GM06990 (cell line): ENCODE results near the gene ZNF222.
A peak's percentile ranks its signal among the peaks of the same experiment; 100 is the strongest.

ENCODE experiments used
- DNase-seq: peaks from one replicate; pipeline ENCODE4 v3.0.0-alpha.2; 2011; ENCODE audit not compliant: insufficient read length; ENCODE audit errors: extremely low read depth
- H3K27me3 ChIP-seq: replicated peaks from 2 replicates; pipeline ENCODE4 v1.6.0; 2011; ENCODE audit warnings: low read length; ENCODE audit not compliant: control insufficient read depth, insufficient read depth
- H3K36me3 ChIP-seq: 2 replicates; pipeline ENCODE4 v1.5.1; 2011; ENCODE audit warnings: low read length; ENCODE audit not compliant: control insufficient read depth, insufficient read depth
- H3K4me3 ChIP-seq: replicated peaks from 2 replicates; pipeline ENCODE4 v1.5.1; 2011; ENCODE audit warnings: low read depth, mild to moderate bottlenecking, control low read depth, low read length
- TF ChIP-seq, protein P1 (sequence below): IDR thresholded peaks from 2 replicates; pipeline ENCODE4 v1.5.1; 2011; ENCODE audit warnings: low read length, control low read depth, mild to moderate bottlenecking, inconsistent platforms; ENCODE audit not compliant: insufficient read depth, poor library complexity, severe bottlenecking

ZNF222 gene

DNA sequence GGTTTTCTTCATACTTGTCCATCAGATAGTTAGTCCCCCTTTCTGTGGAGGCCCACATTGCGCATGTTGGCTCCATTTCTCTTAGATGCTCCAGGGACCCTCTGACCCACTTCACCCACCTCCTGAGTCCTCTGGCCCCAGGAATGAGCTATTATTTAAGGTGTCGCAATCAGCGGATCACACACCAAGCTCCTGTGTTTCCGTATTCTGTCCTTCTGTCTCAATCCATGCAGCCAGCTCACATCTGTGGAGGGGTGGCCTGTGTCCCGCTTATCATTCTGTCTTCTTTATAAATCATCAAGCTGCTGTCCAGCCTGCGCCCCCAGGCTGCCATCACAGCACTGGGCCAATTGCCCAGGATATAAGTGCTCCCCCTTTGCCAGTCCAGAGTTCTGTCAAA lies 17.7 kb upstream of the ZNF222 start:
- DNase-seq = no peak
- Histone ChIP-seq H3K27me3 (no peaks in the 10 kb centered on the region), H3K36me3 (peaks cover 19% of the 10 kb centered on the region), H3K4me3 (no peak overlapping the region)
- TF ChIP-seq, protein P1, sequence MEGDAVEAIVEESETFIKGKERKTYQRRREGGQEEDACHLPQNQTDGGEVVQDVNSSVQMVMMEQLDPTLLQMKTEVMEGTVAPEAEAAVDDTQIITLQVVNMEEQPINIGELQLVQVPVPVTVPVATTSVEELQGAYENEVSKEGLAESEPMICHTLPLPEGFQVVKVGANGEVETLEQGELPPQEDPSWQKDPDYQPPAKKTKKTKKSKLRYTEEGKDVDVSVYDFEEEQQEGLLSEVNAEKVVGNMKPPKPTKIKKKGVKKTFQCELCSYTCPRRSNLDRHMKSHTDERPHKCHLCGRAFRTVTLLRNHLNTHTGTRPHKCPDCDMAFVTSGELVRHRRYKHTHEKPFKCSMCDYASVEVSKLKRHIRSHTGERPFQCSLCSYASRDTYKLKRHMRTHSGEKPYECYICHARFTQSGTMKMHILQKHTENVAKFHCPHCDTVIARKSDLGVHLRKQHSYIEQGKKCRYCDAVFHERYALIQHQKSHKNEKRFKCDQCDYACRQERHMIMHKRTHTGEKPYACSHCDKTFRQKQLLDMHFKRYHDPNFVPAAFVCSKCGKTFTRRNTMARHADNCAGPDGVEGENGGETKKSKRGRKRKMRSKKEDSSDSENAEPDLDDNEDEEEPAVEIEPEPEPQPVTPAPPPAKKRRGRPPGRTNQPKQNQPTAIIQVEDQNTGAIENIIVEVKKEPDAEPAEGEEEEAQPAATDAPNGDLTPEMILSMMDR = no peak

DNA sequence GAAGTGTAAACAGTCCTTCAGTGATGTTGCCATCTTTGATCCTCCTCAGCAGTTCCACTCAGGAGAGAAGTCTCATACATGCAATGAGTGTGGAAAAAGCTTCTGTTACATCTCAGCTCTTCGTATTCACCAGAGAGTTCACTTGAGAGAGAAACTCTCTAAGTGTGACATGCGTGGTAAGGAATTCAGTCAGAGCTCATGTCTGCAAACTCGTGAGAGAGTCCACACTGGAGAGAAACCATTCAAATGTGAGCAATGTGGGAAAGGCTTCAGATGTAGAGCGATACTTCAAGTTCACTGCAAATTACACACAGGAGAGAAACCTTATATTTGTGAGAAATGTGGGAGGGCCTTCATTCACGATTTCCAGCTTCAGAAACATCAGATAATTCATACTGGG lies 14.7 kb upstream of the ZNF222 start:
- no peak for DNase-seq
- H3K27me3 ChIP-seq = no peaks in the 10 kb centered on the region
- H3K4me3 ChIP-seq = no peak overlapping the region
- TF ChIP-seq, protein P1 = no peak
- peaks cover 19% of the 10 kb centered on the region for H3K36me3 ChIP-seq

DNA sequence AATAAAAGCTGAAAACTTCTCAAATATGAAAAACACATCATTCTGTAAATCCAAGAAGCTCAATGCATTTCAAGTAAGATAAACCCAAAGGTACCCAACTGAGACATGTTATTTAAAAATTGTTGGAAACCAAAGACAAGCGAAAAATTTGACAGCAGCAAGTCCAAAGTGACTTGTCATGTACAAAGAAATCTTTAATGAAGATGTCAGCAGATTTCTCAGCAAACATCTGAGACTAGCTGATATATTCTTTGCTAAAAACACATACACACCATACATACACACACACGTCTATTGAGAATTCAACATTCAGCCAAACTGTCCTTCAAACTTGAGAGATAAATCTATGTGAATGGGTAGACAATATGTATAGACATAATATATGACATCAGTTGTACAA lies 5.7 kb upstream of the ZNF222 start:
- DNase-seq = no peak
- TF ChIP-seq, protein P1 = no peak

DNA sequence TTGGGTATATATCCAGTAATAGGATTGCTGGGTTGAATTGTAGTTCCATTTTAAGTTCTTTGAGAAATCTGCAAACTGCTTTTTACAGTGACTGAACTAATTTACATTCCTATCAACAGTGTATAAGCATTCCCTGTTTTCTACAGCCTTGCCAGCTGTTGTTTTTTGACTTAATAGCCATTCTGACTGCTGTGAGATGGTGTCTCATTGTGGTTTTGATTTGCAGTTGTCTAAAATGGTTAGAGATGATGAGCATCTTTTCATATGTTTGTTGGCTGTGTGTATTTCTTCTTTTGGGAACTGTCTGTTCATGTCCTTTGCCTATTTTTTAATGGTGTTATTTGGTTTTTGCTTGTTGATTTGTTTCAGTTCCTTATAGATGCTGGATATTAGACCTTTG lies 4.0 kb upstream of the ZNF222 start:
- H3K27me3 ChIP-seq = no peaks in the 10 kb centered on the region
- TF ChIP-seq, protein P1 = no peak
- no peaks in the 10 kb centered on the region for H3K36me3 ChIP-seq
- no peak overlapping the region for H3K4me3 ChIP-seq
- no peak for DNase-seq

More for the DNA sequence above, 5.7 kb upstream of the ZNF222 start:
- no peaks in the 10 kb centered on the region for H3K36me3 ChIP-seq
- no peak overlapping the region for H3K4me3 ChIP-seq
- no peaks in the 10 kb centered on the region for H3K27me3 ChIP-seq

DNA sequence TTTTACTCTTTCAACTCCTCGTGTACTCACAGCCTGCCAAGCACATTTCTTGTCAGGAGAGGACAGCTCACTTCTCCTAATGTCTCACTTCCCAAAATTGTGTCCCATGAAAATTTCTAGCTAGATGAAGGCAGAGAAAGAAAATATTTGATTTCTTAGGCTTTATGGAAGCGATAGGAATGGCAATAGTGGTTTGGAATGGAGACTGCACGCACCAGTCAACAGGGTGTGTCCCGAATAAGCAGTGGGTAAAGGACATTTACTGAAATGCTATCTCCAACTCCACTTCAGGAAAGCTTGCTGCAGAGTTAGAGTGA lies 321 bp upstream of the ZNF222 start:
- TF ChIP-seq, protein P1 = no peak
- DNase-seq = no peak
- peaks cover 3% of the 10 kb centered on the region; the same call in 1 of the 2 replicates for H3K36me3 ChIP-seq
- H3K27me3 ChIP-seq = no peaks in the 10 kb centered on the region
- H3K4me3 ChIP-seq = peak overlapping the region; percentile 65

DNA sequence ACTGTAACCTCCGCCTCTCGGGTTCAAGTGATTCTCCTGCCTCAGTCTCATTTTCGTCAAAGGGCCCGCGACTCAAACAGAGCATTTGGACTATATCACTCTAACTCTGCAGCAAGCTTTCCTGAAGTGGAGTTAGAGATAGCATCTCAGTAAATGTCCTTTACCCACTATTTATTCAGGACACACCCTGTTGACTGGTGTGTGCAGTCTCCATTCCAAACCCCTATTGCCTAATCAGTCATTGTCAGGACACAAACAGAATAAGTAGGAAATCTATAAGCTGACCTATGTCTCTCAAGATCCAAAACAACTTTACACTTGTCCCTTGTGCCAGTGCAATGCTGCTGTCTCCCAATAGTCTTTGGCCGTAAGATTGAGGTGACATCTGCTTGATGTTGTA lies 1.4 kb downstream of the ZNF222 start:
- TF ChIP-seq, protein P1 = no peak
- no peak for DNase-seq

More for the DNA sequence above, 1.4 kb downstream of the ZNF222 start:
- peaks cover 3% of the 10 kb centered on the region; the same call in 1 of the 2 replicates for H3K36me3 ChIP-seq
- H3K27me3 ChIP-seq = no peaks in the 10 kb centered on the region
- no peak overlapping the region for H3K4me3 ChIP-seq
